Putamen (tissue), 1 donor: ENCODE results near the gene THOP1.
"Not testable (repeated sequence)": the region's sequence is repeated elsewhere in the genome, so short reads cannot be mapped to it uniquely, and the experiment has no call there.

Experiments
- DNase-seq: peaks from one replicate; pipeline ENCODE4 v3.0.0-alpha.2; 2016; ENCODE audit warnings: low spot score

THOP1 gene

DNA sequence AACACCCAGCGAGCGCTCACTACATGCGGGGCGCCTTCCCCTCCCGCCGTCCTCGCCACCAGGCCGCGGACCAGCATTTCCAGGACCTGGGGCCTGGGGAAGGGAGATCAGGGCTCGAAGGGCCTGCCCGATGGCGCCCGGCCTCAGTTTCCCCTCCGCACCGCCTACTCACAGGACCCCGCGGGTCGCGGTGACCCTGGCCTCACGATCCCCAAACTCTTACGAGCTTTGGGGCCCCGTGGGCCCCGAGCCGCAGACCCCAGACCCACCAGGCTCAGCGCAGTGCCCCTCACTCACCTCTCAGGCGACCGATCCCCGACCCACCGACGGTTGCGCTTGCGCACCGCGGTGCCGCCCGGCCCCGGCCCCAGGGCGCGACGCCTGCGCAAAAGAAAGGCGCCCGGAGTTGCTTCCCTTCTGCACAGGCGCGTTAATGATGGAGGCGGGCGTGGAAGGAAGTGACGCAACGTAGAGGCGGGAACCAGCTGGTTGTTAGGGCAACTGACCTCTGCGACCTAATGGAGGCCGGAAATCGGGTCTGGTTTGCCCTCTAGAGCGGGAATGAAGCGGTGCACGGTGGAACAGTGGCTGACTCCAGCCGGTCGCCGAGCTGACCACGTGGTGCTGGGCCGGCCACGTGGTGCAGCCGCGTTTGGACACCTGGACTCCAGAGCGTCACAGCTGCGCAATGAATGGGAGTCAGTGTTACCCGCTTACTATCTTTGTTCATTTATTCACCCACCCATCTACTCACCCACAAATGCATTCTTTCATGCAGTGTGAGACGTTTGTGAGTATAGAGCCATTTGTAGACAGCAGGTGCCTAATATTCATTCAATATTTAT is 2.1 kb upstream of the THOP1 start, which contains the start of gene SGTA:
TSS of gene SGTA (minus strand) at position 338 of the 845 bp plus-strand sequence. CDS start 14,205 bp downstream, outside the sequence.
- peak; percentile 99 for DNase-seq

DNA sequence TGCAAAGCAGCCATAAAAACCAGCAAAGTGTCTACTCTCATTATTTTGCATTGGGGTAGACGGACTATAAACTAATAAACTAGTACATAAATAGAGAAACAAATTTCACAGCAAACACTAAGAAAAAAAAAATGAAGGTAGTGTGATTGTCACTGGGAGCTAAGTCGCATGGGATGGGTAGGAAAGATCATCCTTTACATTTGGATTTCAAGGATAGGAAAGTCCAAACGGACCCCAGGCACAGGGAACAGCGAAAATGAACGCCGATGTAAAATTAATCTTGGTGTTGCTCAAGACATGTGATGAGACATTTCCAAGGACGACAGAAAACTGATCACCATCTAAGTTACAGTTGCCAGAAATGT is 1.5 kb upstream of the THOP1 start:
- DNase-seq, result no peak

DNA sequence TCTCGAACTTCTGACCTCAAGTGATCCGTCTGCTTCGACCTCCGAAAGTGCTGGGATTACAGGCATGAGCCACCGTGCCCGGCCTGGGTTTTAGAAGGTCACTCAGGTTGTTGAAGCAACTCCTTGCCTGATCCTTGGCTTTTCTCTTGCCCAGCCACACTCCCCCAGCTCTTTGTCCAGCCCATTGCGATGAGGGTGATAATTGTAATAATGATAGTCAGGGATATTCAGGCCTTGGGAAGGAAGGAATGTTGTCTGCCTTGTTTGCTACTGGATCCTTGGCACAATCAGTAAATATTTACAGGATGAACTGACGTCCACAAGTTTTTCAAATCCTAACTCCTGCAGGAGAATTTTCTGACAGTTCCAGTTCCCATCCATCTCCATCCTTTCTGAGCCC is 1.8 kb downstream of the THOP1 start:
- no peak for DNase-seq

DNA sequence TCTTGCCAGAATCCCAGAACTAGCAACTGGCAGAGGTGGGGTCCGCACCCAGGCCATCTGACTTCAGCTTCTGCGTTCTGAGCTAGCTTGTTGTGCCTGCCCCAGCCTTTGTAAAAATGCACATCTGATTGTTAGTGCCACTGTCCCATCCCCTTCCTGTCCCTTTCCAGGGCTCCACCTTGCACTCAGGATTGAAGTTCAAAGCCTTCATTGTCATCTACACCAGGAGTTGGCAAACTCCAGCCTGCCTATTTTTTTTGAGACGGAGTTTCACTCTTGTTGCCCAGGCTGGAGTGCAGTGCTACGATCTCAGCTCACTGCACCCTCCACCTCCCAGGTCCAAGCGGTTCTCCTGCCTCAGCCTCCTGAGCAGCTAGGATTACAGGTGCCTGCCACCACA is 2.9 kb downstream of the THOP1 start:
- no peak for DNase-seq

DNA sequence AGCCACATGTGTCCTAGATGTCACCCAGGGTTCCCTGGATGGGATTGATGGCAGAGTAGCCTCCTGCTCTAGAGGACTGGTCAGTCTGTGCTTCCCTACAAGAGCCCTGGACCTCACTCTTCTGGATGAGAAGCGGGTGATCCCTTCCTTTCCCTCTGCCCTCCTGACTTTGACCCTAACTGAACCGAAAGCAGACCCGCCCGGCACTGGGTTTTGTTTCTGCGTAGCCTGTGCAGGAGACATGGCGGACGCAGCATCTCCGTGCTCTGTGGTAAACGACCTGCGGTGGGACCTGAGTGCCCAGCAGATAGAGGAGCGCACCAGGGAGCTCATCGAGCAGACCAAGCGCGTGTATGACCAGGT is 4.9 kb downstream of the THOP1 start:
- no peak for DNase-seq

DNA sequence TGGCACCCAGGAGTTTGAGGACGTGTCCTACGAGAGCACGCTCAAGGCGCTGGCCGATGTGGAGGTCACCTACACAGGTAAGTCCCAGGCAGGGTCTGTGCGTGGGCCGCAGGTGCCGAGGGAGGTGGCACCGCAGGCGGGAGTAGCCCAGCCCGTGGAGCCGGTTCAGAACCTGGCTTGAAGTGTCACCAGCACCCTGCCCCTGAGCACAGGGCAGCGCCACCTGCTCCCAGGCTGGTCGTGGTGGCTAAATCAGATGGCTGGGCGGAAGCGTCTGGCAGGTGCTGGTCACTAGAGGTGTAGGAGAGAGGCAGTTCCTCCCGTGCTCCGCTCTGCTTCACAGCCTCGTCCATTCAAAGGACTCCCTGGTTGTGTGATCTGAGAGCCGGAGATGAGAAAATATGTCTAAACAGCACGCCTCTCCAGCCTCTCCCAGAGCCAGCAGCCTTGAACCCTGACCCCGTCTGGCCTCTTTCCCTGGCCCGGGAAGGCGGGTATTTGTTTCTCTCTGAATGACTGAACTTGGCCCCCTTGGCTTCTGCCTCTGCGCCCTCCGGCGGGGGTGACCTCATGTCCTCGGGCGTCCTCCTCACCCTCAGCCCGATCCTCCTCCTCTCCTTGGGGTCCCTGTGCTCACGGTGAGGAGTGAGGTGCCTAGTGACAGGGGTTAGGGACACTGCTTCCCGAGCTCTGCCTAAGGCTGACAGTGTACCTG is 5.4 kb downstream of the THOP1 start:
- no peak for DNase-seq

DNA sequence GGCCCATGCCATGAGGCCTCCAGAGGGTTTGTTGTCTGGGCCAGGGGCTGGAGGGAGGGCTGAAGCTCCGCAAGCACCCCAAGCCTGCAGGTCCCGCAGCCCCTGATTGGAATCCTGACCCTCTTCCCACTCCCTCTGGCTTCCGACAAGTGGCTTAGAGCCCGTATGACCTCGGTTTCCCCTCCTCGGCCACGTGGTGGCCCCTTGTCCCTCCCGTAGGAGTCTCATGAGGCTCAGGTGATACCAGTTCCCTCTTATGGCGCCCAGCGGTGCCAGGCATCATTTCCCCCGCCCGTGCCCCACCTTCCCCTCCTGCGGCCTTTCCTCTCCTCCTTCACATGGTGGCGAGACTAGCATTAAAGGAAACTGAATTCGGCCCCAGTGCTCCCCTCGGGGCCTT is 6.1 kb downstream of the THOP1 start:
- no peak for DNase-seq

DNA sequence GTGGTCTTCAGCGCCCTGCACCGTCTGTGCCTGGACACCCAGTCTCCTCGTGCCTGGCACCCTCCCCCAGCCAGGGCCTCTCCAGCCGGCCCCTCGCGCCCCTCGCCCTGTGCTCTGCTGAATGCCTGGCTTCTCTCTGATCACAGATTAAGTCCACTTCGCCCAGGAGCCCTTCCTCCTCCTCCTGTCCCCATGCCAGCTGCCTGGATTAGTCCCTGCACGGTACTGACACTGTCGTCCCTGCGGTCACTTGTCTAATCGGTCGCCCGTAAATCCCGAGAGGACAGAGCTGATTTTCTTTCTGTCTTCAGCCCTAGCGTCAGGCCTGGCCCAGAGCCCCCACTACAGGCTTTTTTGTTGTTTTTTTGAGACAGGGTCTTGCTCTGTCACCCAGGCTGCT is 6.6 kb downstream of the THOP1 start:
- no peak for DNase-seq

DNA sequence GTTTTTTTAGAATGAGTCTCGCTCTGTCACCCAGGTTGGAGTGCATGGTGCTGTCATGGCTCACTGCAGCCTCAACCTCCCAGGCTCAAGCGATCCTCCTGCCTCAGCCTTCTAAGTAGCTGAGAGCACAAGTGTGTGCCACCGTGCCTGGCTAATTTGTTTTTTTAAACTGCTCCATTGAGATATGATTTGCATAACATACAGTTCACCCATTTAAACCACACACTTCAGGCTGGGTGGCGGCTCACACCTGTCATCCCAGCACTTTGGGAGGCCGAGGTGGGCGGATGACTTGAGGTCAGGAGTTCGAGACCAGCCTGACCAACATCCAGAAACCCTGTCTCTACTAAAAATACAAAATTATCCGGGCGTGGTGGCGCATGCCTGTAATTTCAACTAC is 7.4 kb downstream of the THOP1 start:
- not testable (repeated sequence) for DNase-seq

DNA sequence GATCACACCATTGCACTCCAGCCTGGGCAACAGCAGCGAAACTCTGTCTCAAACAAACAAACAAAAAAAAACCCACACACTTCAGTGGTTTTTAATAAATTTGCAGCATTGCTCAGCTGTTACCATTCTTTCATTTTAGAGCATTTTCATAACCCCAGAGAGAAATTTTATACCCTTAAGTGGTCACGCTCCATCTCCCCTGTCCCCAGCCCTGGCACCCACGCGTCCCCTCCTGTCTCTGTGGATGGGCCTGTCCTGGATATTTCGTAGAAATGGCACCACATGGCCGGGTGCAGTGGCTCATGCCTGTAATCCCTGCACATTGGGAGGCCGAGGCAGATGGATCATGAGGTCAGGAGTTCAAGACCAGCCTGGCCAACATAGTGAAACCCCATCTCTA is 7.8 kb downstream of the THOP1 start:
- DNase-seq, result no peak

DNA sequence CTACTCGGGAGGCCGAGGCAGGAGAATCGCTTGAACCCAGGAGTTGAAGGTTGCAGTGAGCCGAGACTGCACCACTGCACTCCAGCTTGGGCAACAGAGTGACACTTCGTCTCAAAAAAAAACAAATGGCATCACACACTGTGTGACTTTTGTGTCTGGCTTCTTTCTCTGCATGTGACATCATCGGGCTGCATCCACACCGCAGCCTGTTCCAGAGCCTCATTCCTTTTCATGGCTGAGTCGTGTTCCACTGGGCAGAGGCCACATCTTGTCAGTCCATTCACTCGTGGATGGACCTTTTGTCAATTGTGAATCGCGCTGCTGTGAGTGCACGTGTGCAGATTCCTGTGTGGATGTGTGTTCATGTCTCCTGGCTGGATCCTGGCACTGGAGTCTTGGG is 8.3 kb downstream of the THOP1 start:
- no peak for DNase-seq

DNA sequence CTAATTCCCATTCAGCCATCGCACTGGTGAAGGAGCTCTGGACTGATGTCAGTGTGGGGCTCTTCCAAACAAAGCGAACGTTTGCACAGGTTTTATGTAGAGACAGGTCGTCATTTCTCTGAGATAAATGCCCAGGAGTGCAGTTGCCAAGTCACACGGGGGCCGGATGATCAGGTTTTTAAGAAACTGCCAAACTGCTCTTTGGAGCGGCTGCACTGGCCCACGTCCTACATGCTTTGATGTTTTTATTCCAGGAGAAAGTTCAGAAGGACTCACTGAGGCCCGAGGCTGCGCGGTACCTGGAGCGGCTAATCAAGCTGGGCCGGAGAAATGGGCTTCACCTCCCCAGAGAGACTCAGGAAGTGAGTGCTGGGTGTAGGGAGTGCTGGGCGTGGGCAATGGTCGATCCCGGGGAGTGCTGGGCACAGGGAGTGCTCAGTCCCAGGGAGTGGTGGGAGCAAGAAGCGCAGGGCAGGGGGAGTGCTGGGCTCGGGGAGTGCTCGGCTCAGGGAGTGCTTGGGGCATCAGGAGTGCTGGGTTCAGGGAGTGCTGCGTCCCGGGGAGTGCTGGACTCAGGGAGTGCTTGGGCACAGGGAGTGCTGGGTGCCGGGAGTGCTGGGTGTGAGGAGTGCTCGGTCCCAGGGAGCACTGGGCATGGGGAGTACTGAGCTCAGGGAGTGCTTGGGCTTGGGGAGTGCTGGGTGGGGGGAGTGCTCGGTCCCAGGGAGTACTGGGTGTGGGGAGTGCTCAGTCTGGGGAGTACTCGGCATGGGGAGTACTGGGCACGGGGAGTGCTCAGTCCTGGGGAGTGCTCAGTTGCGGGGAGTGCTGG is 10.7 kb downstream of the THOP1 start:
- DNase-seq, result no peak

DNA sequence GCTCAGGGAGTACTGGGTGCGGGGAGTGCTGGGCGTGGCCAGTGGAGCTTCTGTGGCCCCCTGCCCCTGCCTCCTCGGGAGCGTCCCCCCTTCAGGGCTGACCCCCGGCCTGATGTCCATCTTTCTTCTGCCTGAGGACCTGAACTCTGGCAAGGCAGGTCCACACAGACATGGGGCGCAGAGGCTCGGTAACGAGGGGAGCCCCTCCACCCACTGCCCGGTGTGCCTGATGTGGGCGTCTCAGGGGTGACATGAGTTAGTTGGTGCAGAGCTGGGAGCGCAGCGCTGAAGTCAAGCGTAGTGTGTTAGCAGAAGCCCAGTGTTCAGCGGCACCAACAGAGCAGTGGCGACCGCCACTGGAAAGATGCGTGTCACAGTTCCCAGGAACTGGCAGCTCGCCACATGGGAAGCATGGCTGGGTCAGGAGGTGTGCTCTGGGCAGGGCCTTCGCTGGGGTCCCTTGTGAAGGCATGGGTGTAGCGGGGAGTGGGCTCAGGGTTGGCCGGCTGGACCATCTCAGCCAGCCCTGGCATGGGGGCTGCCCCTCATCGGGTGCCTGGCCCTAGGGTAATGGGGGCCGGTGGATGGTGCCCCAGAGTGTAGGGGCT is 11.5 kb downstream of the THOP1 start:
- no peak for DNase-seq

DNA sequence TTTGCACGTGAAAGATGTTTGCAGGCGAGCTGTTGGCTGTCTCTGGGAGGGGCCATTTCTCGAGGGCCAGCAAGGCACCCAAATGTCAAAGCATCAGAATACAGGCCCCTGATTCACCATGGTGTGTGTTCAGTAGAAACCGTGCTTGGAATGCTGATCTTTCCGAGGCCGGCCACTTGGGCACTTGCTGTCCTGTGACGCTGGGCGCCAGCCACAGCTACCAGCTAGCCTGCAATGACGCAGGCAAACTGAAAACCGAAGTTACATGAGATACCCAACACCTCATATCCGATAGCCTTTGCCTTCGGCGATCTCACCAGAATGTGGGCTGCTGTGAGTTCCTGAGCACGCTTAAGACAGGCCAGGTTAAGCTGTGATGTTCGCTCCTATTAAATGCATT is 12.0 kb downstream of the THOP1 start:
- DNase-seq, result no peak

DNA sequence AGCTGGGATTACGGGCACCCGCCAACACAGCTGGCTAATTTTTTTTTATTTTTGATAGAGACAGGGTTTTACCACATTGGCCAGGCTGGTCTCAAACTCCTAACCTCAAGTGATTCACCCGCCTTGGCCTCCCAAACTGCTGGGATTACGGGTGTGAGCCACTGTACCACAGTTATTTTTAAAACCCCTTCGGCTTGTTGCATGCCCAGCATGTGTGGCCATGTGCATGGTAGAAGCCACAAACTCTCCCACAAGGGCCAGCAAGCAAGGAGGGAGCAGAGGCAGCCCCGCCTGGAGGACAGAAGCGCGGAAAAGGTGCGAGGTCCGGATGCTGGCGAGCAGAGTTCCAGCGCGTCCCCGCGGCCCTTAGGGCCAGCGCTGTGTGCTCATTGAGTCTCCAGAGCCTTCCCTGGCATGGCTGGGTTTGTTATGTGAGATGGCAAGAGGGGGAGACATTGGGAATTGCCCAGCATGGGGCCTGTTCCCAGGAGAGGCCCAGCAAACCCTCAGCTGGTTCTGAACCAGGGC is 12.9 kb downstream of the THOP1 start:
- DNase-seq, result no peak

DNA sequence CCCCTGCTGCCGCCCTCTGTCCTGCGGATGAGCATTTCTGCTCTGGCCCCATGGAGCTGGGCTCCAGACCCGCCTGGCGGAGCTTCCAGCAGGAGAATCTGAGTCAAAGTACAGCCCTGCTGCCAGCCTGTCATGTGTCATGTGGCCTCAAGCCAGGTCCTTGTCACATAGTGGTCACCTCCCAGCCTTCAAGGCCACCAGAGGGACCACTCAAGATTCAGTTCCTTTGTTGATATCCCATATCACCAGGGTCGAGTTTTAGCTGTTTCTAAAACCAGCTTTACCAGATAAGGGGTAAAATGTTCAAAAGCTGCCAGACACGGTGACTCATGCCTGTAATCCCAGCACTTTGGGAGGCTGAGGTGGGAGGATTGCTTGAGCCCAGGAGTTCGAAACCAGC is 13.4 kb downstream of the THOP1 start:
- no peak for DNase-seq

DNA sequence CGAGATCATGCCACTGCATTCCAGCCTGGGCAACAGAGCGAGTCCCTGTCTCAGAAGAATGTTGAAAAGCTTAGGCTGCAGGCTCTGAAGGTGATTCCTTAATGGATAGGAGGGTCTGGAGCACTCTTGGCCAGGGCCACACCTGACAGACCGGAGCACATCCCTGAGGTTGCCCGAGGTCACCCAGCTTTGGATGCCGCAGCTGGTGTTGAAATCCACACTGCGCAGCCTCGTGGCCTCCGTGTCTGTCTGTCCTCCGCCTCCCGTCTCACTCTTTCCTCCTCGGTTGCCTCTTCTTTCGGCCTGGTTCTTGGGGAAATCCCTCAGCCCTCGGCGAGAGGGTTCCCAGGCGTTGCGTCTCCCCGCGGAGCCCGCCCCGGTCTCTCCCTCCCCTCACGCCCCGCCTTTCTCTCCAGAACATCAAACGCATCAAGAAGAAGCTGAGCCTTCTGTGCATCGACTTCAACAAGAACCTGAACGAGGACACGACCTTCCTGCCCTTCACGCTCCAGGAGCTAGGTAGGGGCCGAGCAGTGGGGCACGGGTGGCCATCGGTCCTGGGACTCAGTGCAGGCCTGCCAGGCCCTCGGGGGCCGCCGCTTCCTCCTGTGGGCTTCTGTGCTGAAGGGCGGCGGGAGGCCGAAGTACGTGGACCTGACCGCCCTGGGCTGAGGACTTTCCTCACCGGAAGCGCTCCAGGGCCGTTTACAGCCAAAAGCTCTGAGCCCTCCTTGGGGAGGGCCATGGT is 14.1 kb downstream of the THOP1 start:
- no peak for DNase-seq

DNA sequence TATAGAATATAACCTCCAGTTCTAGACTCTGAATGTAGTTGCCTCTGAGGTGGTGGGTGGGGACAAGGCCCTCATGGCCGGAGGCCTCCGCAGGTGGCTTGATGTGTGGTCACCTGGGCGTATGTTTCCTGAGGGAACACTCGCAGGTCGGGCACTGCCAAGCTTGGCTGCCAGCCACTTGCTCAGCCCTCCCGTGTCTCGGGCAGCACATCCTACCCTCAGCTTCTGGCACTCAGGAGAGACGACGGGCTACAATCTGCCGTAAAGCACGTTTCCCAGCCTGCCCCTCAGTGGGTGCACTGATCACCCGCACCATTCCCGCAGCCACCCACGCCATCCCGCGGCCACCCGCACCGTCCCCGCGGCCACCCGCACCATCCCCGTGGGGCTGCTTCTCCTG is 15.2 kb downstream of the THOP1 start:
- DNase-seq, result no peak

DNA sequence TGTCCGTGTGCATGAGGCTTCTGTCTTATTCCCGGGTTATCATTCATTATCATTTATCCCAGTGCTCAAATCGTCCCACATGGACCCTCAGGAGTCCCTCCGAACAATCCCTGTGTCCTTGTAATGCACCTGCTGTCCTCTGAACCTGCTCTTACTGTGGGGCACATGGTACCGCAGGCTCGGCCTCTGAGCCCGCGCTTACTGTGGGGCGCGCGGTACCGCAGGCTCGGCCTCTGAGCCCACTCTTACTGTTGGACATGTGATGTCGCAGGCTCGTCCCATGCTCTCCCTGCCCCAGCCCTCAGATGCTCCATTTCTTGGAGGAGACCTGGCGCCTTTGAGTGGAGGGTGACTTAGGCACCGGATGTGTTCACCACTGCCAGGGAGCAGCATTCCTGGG is 17.5 kb downstream of the THOP1 start:
- DNase-seq, result no peak

DNA sequence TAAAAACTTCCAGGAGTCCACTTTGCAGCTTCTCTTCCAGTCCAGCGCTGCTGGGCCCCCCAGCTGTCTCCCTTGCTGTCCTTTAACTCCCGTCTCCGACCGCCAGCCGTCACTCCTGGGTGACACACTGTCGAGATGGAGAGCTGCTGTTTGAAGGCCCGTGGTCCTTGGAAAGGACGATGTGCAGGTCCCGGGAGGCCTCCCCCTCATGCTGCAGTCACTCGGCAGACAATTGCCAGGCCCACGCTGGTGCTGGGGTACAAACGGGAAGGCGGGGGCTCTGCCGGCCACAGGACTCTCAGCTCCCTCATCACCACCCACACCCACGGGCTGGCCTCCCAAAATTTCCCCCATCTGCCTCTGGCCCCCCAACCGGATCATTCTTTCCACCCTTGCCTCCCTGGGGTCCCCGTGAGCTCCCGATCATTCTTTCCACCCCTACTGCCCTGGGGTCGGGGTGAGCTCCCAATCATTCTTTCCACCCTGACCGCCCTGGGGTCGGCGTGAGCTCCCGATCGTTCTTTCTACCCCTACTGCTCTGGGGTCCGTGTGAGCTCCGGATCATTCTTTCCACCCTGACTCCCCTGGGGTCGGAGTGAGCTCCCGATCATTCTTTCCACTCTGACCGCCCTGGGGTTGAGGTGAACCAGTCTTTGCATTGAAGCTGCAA is 18.3 kb downstream of the THOP1 start:
- no peak for DNase-seq
